Neural progenitor cell (in vitro differentiated cells): ENCODE data around the gene ABHD2. TPM values are rescaled to one million over a fixed set of nuclear protein-coding genes. Genes with fewer than 3 reads are reported as not detected.

Experiments used
- DNase-seq: peaks from one replicate; pipeline ENCODE4 v3.0.0-alpha.2; 2016; ENCODE audit warnings: low spot score
- H2AFZ ChIP-seq: fragments of 200-600 bp; sonication (generic); replicated peaks from 2 replicates; pipeline ENCODE4 v1.6.1; 2016; ENCODE audit warnings: antibody characterized with exemption
- H3F3A ChIP-seq: fragments of 200-600 bp; sonication (generic); 2 replicates; pipeline ENCODE4 v1.6.1; 2016; ENCODE audit warnings: antibody characterized with exemption, low read depth
- H3K27ac ChIP-seq: fragments of 200-600 bp; sonication (generic); 2 replicates; pipeline ENCODE4 v1.5.1; 2016; ENCODE audit warnings: mild to moderate bottlenecking
- H3K27me3 ChIP-seq: fragments of 200-600 bp; sonication (generic); 2 replicates; pipeline ENCODE4 v1.6.1; 2016; ENCODE audit warnings: mild to moderate bottlenecking, moderate library complexity
- H3K36me3 ChIP-seq: fragments of 200-600 bp; sonication (generic); 2 replicates; pipeline ENCODE4 v1.5.1; 2016
- H3K4me1 ChIP-seq: fragments of 200-600 bp; sonication (generic); 2 replicates; pipeline ENCODE4 v1.6.1; 2016; ENCODE audit warnings: mixed run types
- H3K4me2 ChIP-seq: fragments of 200-600 bp; sonication (generic); 2 replicates; pipeline ENCODE4 v1.6.1; 2016
- H3K4me3 ChIP-seq: fragments of 200-600 bp; sonication (generic); 2 replicates; pipeline ENCODE4 v1.5.1; 2016
- H3K79me2 ChIP-seq: fragments of 200-600 bp; sonication (generic); 2 replicates; pipeline ENCODE4 v1.6.1; 2016; ENCODE audit warnings: low read depth
- H3K9ac ChIP-seq: fragments of 200-600 bp; sonication (generic); 2 replicates; pipeline ENCODE4 v1.6.1; 2016
- H3K9me3 ChIP-seq: fragments of 200-600 bp; sonication (generic); 2 replicates; pipeline ENCODE4 v1.5.1; 2016; ENCODE audit warnings: low read depth
- H4K20me1 ChIP-seq: fragments of 200-600 bp; sonication (generic); 2 replicates; pipeline ENCODE4 v1.6.1; 2016; ENCODE audit warnings: low read depth
- H3K27ac Mint-ChIP-seq: 3 replicates; pipeline ENCODE4 v1.8.0; 2021; ENCODE audit warnings: mixed read lengths
- H3K27me3 Mint-ChIP-seq: 2 replicates; pipeline ENCODE4 v1.8.0; 2022; ENCODE audit warnings: low read depth, mild to moderate bottlenecking, inconsistent platforms, moderate library complexity, mixed read lengths; ENCODE audit not compliant: insufficient read depth
- H3K36me3 Mint-ChIP-seq: 3 replicates; pipeline ENCODE4 v1.8.0; 2021; ENCODE audit warnings: mixed read lengths
- H3K4me1 Mint-ChIP-seq: 3 replicates; pipeline ENCODE4 v1.8.0; 2021; ENCODE audit warnings: mixed read lengths
- H3K4me3 Mint-ChIP-seq: 3 replicates; pipeline ENCODE4 v1.8.0; 2021; ENCODE audit warnings: mild to moderate bottlenecking, moderate library complexity, mixed read lengths
- H3K9me3 Mint-ChIP-seq: 3 replicates; pipeline ENCODE4 v1.8.0; 2020; ENCODE audit warnings: mixed read lengths
- EZH2 ChIP-seq: fragments of 200-600 bp; sonication (generic); IDR thresholded peaks from 2 replicates; pipeline ENCODE4 v1.6.1; 2017; ENCODE audit warnings: antibody characterized with exemption, mild to moderate bottlenecking, moderate library complexity
- EZH2phosphoT487 ChIP-seq: fragments of 200-600 bp; sonication (generic); IDR thresholded peaks from 2 replicates; pipeline ENCODE4 v1.6.1; 2017; ENCODE audit warnings: antibody characterized with exemption
- total RNA-seq: library from RNA; depleted of rRNA; stranded (reverse); fragments of >200 nt; gene quantifications from 2 replicates; pipeline ENCODE4 v1.2.3, GENCODE V29; 2015; ENCODE audit warnings: low replicate concordance
- TF ChIP-seq, protein P1 (sequence below): fragments of 200-600 bp; sonication (generic); IDR thresholded peaks from 2 replicates; pipeline ENCODE4 v1.5.1; 2017; ENCODE audit warnings: antibody characterized with exemption, mild to moderate bottlenecking

Gene ABHD2
- total RNA-seq, 1 donor from 2014 or later = 10.9 TPM

DNA sequence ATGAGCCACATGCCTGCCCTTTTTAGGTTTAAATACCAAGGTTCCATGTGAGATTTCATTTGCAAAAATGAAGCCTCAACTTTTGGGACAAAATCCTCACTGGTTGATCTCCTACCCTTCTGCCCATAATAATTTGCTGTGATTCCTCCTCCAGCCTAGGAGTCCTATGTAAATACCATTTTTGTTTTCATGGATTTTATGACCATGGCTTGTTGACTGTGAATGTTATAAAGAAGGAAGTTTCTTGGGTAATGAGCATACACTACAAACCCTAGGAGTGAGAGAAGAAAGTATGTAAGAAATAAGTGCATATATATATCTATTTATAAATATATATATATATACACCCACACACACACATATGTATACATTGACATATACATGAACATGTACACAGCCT lies 120.0 kb downstream of the ABHD2 start:
- H3K9me3 ChIP-seq = no peaks in the 10 kb centered on the region
- H3K27ac ChIP-seq = no peak overlapping the region
- H3F3A ChIP-seq = no peaks in the 10 kb centered on the region
- no peaks in the 10 kb centered on the region for H3K27me3 ChIP-seq
- no peak overlapping the region for H2AFZ ChIP-seq
- H4K20me1 ChIP-seq = no peaks in the 10 kb centered on the region
- TF ChIP-seq EZH2 (no peak), EZH2phosphoT487 (no peak)
- TF ChIP-seq, protein P1, sequence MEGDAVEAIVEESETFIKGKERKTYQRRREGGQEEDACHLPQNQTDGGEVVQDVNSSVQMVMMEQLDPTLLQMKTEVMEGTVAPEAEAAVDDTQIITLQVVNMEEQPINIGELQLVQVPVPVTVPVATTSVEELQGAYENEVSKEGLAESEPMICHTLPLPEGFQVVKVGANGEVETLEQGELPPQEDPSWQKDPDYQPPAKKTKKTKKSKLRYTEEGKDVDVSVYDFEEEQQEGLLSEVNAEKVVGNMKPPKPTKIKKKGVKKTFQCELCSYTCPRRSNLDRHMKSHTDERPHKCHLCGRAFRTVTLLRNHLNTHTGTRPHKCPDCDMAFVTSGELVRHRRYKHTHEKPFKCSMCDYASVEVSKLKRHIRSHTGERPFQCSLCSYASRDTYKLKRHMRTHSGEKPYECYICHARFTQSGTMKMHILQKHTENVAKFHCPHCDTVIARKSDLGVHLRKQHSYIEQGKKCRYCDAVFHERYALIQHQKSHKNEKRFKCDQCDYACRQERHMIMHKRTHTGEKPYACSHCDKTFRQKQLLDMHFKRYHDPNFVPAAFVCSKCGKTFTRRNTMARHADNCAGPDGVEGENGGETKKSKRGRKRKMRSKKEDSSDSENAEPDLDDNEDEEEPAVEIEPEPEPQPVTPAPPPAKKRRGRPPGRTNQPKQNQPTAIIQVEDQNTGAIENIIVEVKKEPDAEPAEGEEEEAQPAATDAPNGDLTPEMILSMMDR = no peak
- no peaks in the 10 kb centered on the region for H3K36me3 Mint-ChIP-seq
- H3K4me3 Mint-ChIP-seq = no peak overlapping the region
- H3K4me1 Mint-ChIP-seq = peaks cover 3% of the 10 kb centered on the region
- H3K36me3 ChIP-seq = no peaks in the 10 kb centered on the region
- H3K27ac Mint-ChIP-seq = no peak overlapping the region
- peaks cover 7% of the 10 kb centered on the region for H3K27me3 Mint-ChIP-seq
- no peak for DNase-seq
- H3K9me3 Mint-ChIP-seq = no peaks in the 10 kb centered on the region
- H3K4me2 ChIP-seq = no peak overlapping the region
- H3K4me1 ChIP-seq = no peaks in the 10 kb centered on the region
- no peaks in the 10 kb centered on the region for H3K79me2 ChIP-seq
- H3K4me3 ChIP-seq = no peak overlapping the region
- no peak overlapping the region for H3K9ac ChIP-seq

DNA sequence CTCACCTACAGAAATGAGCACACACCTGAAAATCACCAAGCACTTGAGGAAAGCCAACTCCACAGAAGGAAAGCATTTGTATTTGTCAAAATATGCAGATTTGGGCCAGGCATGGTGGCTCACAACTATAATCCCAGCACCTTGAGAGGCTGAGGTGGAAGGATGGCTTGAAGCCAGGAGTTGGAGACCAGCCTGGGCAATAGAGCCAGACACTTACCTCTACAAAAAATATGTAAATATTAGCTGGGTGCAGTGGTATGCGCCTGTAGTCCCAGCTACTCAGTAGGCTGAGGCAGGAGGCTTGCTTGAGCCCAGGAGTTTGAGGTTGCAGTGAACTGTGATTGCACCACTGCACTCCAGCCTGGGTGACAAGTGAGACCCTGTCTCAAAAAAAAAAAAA lies 120.8 kb downstream of the ABHD2 start:
- Mint-ChIP-seq H3K27me3 (peaks cover 5% of the 10 kb centered on the region), H3K9me3 (no peaks in the 10 kb centered on the region), H3K27ac (no peak overlapping the region), H3K4me1 (peaks cover 3% of the 10 kb centered on the region), H3K4me3 (no peak overlapping the region), H3K36me3 (no peaks in the 10 kb centered on the region)
- Histone ChIP-seq H3K27ac (no peak overlapping the region), H3K4me2 (no peak overlapping the region), H3F3A (no peaks in the 10 kb centered on the region), H4K20me1 (no peaks in the 10 kb centered on the region), H3K9ac (no peak overlapping the region), H3K27me3 (no peaks in the 10 kb centered on the region), H3K79me2 (no peaks in the 10 kb centered on the region), H3K9me3 (no peaks in the 10 kb centered on the region), H3K4me1 (no peaks in the 10 kb centered on the region), H2AFZ (no peak overlapping the region), H3K4me3 (no peak overlapping the region), H3K36me3 (no peaks in the 10 kb centered on the region)
- TF ChIP-seq EZH2phosphoT487 (no peak), EZH2 (no peak)
- TF ChIP-seq, protein P1 = no peak
- no peak for DNase-seq

DNA sequence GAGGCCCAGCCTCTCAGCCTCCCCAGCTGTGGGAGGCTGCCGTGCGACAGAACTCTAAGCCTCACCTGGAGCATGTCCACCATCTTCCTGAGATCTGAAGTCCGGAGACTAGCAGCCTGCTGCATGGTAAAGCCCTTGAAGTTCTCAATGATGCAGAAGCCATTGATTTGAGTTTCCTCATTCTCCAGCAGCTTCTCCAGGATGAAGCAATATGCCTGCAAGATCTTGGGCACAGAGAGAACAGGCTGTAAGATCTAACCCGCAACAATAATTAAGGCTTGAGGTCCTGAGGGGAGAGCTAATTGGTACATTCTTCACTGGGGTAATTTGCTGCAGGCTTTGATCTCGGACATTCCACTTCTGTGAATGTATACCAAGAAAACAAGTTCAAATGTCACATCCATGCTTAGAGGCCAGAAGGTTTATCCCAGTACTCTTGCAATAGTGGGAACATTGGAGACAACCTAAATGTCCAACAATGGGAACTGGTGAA lies 123.5 kb downstream of the ABHD2 start:
- TF ChIP-seq, protein P1 = no peak
- TF ChIP-seq EZH2 (no peak), EZH2phosphoT487 (no peak)

More for the DNA sequence above, 123.5 kb downstream of the ABHD2 start:
- no peaks in the 10 kb centered on the region for H3K36me3 Mint-ChIP-seq
- H3F3A ChIP-seq = no peaks in the 10 kb centered on the region
- no peak overlapping the region for H3K27ac Mint-ChIP-seq
- H2AFZ ChIP-seq = no peak overlapping the region
- H3K9ac ChIP-seq = no peak overlapping the region
- H3K4me1 ChIP-seq = no peaks in the 10 kb centered on the region
- no peak overlapping the region for H3K4me2 ChIP-seq
- H3K9me3 ChIP-seq = no peaks in the 10 kb centered on the region
- H3K27ac ChIP-seq = no peak overlapping the region
- H3K79me2 ChIP-seq = no peaks in the 10 kb centered on the region
- H3K4me1 Mint-ChIP-seq = peaks cover 3% of the 10 kb centered on the region
- DNase-seq = no peak
- no peak overlapping the region for H3K4me3 ChIP-seq
- H3K9me3 Mint-ChIP-seq = no peaks in the 10 kb centered on the region
- peaks cover 7% of the 10 kb centered on the region for H3K27me3 Mint-ChIP-seq
- H3K27me3 ChIP-seq = no peaks in the 10 kb centered on the region
- no peaks in the 10 kb centered on the region for H4K20me1 ChIP-seq
- no peak overlapping the region for H3K4me3 Mint-ChIP-seq
- H3K36me3 ChIP-seq = no peaks in the 10 kb centered on the region
